GM18511 (cell line): ENCODE data around the gene MS4A6E.
"Not testable (repeated sequence)": the region's sequence is repeated elsewhere in the genome, so short reads cannot be mapped to it uniquely, and the experiment has no call there.

ENCODE experiments used
- ATAC-seq: cut with Tn5 transposase; IDR thresholded peaks from one replicate; pipeline ENCODE4 v1.9.1; 2021; ENCODE audit warnings: mild to moderate bottlenecking, moderate library complexity; ENCODE audit not compliant: unreplicated experiment

Gene MS4A6E

GRCh38 chr11:60334005-60334620 lies 7.1 kb downstream of the MS4A6E start:
- ATAC-seq: no peak

DNA sequence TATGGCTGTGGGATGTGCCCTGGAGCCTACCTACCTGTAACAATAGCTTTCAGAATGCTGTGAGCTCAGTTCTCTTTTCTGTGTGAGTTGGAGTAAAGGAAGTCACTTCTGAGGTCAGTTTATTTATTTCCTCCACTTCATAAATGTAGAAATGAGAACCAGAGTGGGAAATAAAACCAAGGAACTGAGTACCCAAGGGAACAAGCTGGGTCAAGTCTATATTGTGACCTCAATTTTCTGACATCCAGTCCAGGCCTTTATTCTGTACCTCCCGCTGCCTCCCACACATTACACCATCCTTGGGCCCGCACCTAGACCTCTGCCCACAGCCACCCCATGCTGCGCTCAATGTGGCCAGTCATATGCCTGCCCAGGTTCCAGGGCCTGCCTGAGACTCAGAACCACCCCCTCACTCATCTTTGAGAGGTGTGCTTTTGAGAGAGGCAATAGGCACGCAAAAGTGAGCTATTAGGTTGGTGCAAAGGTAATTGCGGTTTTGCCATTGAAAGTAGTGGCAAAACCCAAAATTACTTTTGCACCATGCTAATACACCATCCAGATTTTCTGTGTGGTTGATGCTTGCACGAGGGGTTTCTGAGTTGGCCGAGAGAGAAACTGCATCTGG lies 9.8 kb downstream of the MS4A6E start:
- no peak for ATAC-seq

- ATAC-seq: no peak
Observed at GRCh38 chr11:60338053-60338452, 11.0 kb downstream of the MS4A6E start.

DNA sequence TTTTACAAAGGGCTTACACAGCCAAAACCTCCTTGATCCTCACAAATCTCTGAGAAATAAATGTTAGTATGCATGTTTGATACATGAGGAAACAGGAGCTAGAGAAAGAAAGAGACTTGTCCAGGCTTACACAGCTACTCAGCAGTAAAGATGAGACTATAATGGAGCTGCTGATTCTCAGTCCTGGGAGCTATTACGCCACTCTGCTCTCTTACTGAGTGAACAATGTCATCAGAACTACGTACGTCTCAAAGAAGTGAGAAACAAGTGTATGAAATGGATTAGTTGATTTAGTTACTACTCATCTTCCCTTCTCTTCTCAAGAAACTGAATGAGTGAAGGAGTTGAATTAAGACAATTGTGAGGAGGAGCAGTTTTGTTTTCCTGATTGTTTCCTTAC lies 12.3 kb downstream of the MS4A6E start:
- no peak for ATAC-seq

DNA sequence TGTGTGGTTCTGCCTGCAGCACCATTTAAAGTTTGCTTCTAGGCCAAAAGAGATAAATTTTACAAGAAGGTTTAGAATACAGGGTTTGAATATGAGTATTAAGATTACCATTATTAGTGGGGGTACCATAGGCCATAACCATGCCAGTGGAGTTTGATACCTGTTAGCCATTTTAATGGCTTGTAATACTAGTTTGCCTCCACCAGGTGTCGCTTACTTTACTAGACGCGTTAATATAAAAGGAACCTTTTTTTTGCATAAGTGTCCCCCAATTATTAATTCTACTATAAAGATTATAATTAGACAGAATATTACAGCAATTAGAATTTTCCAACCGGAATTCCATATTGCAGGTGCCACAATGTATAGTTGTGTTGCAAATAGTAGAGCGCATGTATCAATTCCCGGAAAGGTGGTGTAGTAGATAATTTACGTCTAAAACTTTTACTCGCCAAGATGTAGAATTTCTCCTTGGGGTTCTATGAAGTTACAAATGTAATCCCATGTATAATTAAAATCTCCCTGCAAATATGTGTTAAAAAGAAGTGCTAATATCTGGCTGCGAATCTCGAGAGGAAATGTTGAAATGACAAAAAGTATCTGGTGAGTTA lies 16.1 kb downstream of the MS4A6E start:
- no peak for ATAC-seq

GRCh38 chr11:60344146-60344545 lies 17.1 kb downstream of the MS4A6E start:
- no peak for ATAC-seq

DNA sequence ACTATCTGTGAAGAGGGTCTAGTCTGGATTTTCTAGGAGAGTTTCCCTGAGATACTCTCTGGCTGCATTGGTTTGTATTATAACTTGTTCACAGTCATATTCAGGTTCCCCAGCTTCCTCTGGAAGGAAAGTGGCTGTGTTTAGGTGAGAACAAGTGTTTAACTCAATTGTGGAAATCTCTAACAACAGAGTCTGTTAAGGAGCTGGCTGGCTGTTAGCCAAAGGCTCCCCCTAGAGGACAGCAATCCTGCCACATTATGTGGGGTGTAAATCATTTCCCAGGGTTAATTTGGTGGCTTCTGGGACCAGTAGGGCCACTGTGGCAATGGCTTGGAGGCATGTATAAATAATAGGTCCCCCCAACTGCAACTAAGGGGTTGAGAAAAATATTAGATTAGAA lies 18.4 kb downstream of the MS4A6E start:
- no peak for ATAC-seq

DNA sequence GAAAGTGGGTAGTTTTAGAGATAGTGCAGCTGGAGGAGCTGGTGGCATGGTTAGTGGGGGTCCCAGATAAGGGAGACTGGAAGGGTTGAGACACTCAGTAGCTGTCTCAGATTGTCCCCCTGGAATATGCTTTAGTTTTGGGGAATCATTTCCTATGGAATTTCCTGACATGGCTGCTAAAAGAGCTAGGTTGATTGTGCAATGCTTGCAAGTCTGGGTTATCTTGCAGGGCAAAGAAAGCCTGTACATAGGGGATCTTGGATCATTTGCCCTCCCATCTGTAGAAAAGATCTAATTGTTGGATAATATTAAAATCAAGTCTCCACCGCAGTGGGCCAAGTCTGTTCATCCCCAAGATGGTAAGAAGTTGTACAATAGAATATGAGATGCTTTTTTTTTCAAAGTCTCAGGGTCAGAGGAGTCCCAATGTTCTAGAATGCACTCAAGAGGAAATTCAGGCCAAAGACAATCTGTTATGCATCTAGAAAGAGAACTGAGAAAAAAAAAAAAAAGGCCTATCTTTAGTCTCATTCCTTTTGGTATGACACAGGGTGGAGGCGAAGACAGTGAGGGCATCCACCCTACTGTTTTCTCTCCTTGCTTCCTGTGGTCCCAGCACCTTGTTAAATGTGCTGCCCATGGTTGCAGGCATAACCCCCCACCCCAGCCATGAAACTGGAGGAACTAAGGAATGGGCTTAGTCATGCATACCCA lies 20.2 kb downstream of the MS4A6E start:
- no peak for ATAC-seq

- no peak for ATAC-seq
Observed at GRCh38 chr11:60348116-60348515, 21.1 kb downstream of the MS4A6E start.

- ATAC-seq: no peak
Observed at GRCh38 chr11:60349990-60350389, 22.9 kb downstream of the MS4A6E start.

DNA sequence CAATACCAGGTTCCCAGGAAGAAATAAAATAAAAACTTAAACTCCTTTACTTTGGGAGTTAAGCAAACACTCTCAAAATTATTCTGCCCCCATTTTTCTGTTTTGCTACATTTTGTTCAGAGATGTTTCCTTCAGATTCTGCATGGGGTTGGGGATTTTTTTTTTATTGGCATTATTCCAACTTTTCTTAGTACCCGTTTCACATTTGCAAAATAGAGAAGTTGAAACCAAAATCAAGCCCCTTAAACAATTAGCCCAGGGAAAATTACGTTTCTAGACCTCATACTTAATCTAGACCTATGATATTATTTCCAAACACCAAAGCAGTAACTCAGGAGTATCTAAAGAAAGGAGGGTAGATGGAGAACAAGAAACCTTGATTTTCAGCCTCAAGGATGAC lies 30.7 kb downstream of the MS4A6E start:
- ATAC-seq: no peak

DNA sequence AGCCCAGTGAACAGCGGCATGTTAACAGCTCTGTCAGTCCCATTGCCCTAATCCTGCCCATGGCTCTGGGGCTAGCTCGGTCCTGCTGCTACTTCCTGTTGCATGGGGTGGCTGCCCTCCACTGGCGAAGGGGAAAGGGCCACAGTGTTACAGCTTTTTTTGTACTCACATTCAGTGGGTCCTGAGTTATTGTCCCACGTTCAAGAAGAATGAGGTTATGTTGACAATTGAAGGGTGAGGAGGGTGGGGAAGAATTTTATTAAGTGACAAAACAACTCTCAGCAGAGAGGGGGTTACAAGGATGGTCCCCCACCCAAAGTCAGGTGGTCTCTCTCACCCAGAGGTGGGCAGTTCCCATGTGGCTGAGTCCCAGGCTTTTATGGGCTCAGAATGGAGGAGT lies 33.6 kb downstream of the MS4A6E start:
- no peak for ATAC-seq

- ATAC-seq: no peak
Observed at GRCh38 chr11:60362241-60362640, 35.2 kb downstream of the MS4A6E start.

DNA sequence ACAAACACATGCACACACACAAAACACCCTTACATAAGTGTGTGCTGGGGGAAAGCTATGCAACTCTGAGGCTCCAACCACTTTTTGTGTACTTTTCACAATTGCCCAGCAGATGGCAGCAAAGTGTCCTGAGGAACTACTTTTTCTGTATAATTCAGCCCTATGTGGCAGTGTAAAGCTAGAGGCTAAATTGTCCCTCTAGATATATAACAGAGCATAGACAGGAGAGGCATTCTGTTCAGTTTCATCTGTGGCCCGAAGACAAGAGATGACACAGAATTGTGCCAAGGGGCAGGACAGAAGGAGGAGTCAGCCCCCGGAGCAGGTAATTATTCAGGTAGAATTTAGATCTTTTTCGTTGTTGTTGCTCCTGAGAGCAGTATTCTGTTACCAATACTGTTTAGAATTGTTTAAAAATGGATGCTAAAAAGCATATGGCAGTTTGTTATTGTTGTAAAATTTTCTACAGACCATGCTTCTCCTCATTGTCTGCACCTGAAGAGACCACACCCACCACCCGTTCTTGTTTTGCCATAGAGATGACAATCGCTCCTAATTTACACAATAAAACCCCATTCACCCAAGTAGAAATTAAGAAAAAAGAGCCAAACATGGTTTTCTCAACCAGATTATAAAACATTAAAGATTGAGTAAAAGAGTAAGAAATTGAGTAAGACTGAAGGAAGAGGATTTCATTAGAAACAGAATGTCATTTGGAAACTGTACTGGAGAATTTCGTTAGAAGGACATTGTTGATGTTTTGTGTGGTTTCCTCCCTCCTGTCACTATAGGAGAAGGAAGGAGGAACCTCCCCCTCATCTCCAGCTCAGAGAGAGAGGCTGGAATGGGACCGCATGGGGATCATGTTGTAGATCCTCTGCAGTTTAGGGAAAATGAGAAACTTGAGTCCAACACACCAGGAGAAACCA lies 36.8 kb downstream of the MS4A6E start:
- peak; percentile 71 for ATAC-seq

DNA sequence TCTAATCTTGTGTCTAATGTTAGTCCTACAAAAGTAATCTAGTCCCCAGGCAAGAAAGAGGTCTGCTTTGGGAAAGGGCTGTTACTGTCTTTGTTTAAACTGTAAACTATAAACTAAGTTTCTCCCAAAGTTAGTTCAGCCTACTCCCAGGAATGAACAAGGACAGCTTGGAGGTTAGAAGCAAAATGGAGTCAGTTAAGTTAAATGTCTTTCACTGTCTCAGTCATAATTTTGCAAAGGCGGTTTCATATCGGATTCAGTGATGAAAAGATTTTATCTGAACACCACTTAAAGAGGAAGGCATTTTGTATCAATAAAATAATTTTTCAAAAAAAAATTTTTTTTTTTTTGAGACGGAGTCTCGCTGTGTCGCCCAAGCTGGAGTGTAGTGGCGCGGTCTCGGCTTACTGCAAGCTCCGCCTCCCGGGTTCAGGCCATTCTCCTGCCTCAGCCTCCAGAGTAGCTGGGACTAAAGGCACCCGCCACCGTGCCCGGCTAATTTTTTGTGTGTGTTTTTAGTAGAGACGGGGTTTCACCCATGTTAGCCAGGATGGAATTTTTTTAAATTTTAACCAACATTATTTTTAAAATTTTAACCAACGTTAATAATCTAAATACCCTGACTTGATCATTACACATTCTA lies 39.3 kb downstream of the MS4A6E start:
- ATAC-seq: not testable (repeated sequence)

DNA sequence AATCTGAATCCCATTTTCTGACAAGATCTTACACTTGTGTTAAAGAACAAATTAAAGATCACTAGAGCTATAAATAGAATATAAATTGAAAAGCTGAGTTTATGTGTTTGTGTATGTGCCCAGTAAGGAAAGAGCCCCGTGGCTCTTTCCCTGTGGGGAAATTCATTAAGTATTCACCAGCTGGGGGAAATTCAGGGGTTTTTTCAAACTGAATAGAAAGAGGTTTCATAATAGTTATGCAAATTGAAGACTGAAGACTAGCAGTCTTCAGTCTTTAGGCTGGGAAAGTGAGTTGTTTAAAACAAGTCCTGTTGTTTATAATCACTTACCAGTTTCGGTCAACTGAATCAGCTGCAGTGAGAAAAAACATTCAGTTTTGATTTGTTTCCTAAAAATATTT lies 40.0 kb downstream of the MS4A6E start:
- ATAC-seq: peak; percentile 85

- no peak for ATAC-seq
Observed at GRCh38 chr11:60367896-60368295, 40.8 kb downstream of the MS4A6E start.

DNA sequence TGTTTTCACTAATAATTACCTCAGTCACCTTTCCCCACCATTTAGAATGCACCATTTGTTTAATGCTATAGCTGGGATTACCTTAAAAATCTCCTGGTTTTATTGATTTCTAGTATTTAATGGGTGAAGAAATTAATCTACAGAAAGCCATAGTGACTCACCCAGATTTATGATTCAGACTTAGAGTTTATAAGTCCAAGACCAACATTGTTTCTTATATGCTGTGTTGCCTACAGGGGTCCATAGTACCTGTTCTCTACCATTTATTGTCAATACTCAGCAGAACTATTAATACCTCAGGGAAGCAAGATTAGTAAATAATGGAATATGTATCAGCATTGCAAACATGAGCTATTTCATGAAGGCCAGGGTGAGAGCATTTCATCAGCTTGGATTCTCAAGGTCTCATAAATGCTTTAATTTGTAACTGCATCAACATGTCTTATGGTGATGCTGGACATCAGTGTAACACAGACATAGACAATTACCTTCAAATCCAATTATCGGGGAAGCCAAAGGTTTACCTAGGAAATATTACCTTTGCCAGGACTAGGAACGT lies 43.3 kb downstream of the MS4A6E start:
- no peak for ATAC-seq

DNA sequence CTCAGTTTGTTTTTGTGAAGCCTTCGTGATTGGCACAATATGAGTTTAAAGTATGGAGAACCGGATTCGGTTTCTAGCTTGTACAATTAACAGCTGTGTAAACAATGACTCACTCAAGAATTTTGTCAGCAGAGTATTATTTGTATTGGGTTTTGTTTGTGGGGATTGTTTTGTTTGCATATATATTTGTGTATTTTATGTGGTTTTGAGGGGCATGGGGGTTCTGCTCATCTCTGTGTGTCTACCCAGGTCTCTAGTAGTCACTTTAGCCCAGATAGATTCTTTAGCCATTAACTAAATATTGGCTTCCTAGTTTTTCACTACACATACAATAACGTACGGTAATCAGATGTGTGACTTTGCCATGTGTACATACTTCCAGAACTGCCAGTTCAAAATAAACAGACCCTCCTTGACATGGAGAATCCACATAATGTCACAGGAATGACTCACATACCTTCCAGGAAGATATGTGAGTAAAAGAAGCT lies 43.8 kb downstream of the MS4A6E start:
- ATAC-seq: no peak

GRCh38 chr11:60371386-60371785 lies 44.3 kb downstream of the MS4A6E start:
- no peak for ATAC-seq
